Activated CD4-positive, alpha-beta T cell treated with anti-CD3 and anti-CD28 coated beads, Interleukin-2, Interleukin-6, amounts not matched to agents 100 ng/mL and 50 ng/mL, durations not matched to agents 16 hours and 8 hours (primary cell): ENCODE data around the gene AGBL2.

Experiments used
- DNase-seq: peaks from one replicate; pipeline ENCODE4 v3.0.0-alpha.2; 2020

The AGBL2 gene

DNA sequence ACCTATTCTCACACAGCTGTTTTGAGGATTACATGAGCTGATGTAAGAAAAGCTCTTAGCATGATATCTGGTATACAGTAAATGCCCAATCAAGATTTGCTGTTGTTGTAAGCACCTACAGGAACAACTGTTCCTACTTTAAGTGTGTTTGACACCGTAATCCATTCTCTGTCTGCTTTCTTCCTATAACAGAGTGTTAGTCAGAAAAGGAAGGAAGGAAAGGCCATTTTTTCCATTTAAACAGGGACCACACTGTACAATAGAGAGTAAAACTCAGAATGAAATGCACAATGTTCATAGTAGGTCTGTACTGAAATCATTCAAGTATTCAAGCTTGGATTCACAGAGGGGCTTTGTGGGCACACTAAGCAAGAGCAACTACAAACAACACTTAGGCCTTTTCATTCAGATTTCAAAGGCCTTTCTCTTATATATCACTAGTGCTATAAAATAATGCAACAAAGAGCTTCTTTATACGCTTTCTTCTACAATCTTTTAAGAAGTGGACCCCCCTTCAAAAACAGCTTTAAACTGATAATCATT is 94.3 kb downstream of the AGBL2 start:
- DNase-seq = no peak

DNA sequence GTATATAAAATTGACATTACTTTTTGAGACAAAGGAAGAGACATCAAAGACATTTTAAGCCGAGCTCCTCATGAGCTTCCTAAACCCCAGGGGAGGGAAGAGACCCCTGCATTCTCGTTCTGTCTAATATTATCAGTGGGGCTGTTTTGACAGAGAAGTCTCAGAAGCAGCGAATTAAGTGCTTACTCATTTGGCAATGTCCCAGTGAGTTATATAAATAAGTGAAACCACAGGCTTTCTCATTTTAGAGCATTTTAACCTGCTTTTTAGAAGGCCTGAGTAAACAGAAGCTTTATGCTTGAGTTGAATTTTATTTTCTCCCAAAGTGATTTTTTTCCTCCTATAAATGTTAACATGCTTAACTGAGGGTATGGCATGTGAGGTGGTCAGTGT is 97.8 kb downstream of the AGBL2 start:
- DNase-seq = peak; percentile 9

DNA sequence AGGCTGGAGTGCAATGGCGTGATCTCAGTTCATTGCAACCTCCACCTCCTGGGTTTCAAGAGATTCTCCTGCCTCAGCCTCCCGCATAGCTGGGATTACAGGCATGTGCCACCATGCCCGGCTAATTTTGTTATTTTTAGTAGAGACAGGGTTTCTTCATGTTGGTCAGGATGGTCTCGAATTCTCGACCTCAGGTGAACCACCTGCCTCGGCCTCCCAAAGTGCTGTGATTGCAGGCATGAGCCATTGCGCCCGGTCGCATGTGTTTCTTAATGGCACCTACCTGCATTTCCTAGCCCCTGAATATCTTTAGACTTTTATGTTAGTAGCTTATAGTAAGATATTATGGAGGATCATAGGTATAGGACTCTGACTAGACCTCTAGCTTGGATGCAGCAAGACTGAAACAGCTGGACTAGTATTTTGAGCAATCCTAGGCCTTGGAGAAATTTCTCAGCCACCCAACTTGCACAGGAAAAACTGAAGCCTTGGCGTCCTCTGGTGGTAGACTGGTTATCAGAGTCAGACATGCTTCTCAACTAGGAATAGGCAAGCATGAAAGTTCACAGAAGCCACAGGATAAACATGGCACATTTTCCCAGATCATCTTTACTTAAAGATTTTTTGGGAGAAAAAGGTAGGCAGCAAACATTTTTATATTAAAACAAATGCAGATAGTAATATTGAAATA is 98.3 kb downstream of the AGBL2 start:
- DNase-seq = peak; percentile 28

DNA sequence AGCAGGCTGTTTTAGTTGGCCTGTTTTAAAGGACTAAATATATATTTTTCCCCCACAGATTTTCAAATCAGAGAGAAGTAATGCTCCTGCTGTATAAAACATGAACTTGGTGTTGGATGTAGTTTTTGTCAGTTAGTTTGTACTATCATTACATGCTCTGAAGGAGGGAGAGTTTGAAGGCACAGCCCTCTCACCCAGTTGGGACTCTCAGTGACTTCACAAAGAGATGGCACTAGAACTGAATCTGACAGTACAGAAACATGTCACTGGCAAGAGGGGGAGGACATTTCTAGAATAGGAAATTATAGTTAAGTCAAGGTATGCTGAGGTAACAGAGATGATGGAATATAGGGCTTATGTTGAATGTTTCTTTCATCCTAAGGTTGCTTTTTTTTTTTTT is 99.9 kb downstream of the AGBL2 start:
- DNase-seq = no peak

DNA sequence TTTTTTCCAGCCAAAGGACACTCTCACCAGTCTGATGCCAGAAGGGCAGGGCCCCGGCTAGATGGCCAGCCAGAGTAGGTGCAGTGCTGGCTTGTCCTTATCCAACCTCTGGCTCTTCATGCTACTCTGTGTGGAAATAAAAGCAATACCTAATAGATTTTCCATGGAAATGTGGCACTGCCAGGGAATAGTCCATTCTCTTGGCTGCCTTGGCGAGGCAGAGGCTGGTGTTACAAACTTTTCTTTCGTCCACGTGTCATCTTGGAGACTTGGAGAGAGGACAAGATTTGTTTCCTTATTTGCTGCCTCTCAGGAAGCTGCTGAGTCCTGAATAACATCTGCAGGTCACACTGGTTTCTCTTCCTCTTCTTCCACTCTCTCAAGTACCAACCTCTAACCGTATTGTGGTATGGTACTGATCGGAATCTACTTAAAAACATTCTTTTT is 103.8 kb downstream of the AGBL2 start:
- DNase-seq = no peak

DNA sequence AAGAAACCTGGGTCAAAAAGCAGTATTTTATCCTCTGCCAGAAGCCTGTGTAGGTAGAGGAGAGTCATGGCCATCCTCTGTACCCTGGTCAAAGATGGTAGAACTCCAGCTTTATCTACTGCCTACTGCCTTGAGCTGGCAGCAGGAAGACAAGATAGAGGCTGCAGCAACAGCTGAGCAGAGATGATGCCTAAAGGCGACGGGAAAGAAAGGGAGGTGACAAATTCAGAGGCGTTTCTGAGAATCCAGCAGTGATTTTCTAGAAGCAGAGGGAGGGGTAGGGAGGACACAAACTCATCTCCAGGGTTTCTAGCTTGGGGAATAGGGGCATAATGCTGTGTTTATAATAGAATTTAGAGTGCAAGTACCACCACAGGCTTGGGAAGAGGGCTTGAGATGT is 105.5 kb downstream of the AGBL2 start:
- DNase-seq = no peak
